OCI-LY7 (cell line): ENCODE data around the gene HUNK. TPM values are rescaled to one million over a fixed set of nuclear protein-coding genes. Genes with fewer than 3 reads are reported as not detected.

Source experiments
- BruUV-seq: library from RNA; stranded (reverse); fragments of 400-500 nt; replicated peaks from 2 replicates; lab custom pipeline; 2021; lab: Mats Ljungman, UMichigan
- CTCF ChIA-PET: fragments of 300-600 bp; sonication (Branson Sonifier 250); formaldehyde crosslinking; loops from one replicate; lab custom pipeline; 2022; ENCODE audit warnings: antibody characterized with exemption; ENCODE audit not compliant: unreplicated experiment; lab: Charles Lee
- POLR2A ChIA-PET: fragments of 300-600 bp; sonication (Branson Sonifier 250); formaldehyde crosslinking; loops from one replicate; lab custom pipeline; 2022; ENCODE audit warnings: antibody characterized with exemption; lab: Charles Lee
- DNase-seq: peaks from one replicate; pipeline ENCODE4 v3.0.0-alpha.2; 2015; ENCODE audit warnings: low spot score
- H2AFZ ChIP-seq: fragments of 200-600 bp; sonication (generic), shearing (Covaris generic); 2 replicates; pipeline ENCODE4 v1.6.1; 2014; ENCODE audit warnings: mild to moderate bottlenecking, antibody characterized with exemption, low read length, moderate library complexity
- H3K27ac ChIP-seq: fragments of 200-600 bp; sonication (generic); 2 replicates; pipeline ENCODE4 v1.5.1; 2014; ENCODE audit warnings: mixed run types, low read depth, mild to moderate bottlenecking, moderate library complexity, low read length, inconsistent platforms; ENCODE audit not compliant: poor library complexity, severe bottlenecking
- H3K36me3 ChIP-seq: fragments of 200-600 bp; sonication (generic); 2 replicates; pipeline ENCODE4 v1.6.1; 2014; ENCODE audit warnings: mild to moderate bottlenecking, antibody characterized with exemption, low read length, moderate library complexity, mixed read lengths; ENCODE audit not compliant: insufficient read depth
- H3K4me1 ChIP-seq: fragments of 200-600 bp; sonication (generic); 2 replicates; pipeline ENCODE4 v1.5.1; 2014; ENCODE audit warnings: mild to moderate bottlenecking, low read length; ENCODE audit not compliant: insufficient read depth, poor library complexity, severe bottlenecking
- H3K4me2 ChIP-seq: fragments of 200-600 bp; sonication (generic); 2 replicates; pipeline ENCODE4 v1.6.1; 2014; ENCODE audit warnings: mild to moderate bottlenecking, low read length
- H3K4me3 ChIP-seq: fragments of 200-600 bp; sonication (generic); 2 replicates; pipeline ENCODE4 v1.5.1; 2014; ENCODE audit warnings: mild to moderate bottlenecking, low read depth, low read length; ENCODE audit not compliant: poor library complexity, severe bottlenecking
- H3K79me2 ChIP-seq: fragments of 200-600 bp; sonication (generic); 2 replicates; pipeline ENCODE4 v1.6.1; 2016; ENCODE audit warnings: low read depth, mild to moderate bottlenecking, low read length, moderate library complexity, mixed read lengths; ENCODE audit not compliant: insufficient read depth
- H3K9me2 ChIP-seq: fragments of 200-600 bp; sonication (generic); 2 replicates; pipeline ENCODE4 v1.6.1; 2016; ENCODE audit warnings: mild to moderate bottlenecking, low read length, mixed read lengths; ENCODE audit not compliant: insufficient read depth
- H3K9me3 ChIP-seq: fragments of 200-600 bp; sonication (generic); 2 replicates; pipeline ENCODE4 v1.6.1; 2014; ENCODE audit warnings: mild to moderate bottlenecking, mixed run types, low read length, mixed read lengths
- H4K20me1 ChIP-seq: fragments of 200-600 bp; sonication (generic); 2 replicates; pipeline ENCODE4 v1.6.1; 2014; ENCODE audit warnings: mild to moderate bottlenecking, antibody characterized with exemption, low read length, moderate library complexity, mixed read lengths; ENCODE audit not compliant: insufficient read depth
- EZH2phosphoT487 ChIP-seq: fragments of 200-600 bp; sonication (generic); IDR thresholded peaks from 2 replicates; pipeline ENCODE4 v1.6.1; 2018; ENCODE audit warnings: low read depth, borderline replicate concordance, mild to moderate bottlenecking, mixed run types, antibody characterized with exemption, low read length, moderate library complexity, mixed read lengths
- intact Hi-C: fragments of 100-400 bp; cut with micrococcal nuclease; formaldehyde crosslinking; loops from one replicate; pipeline ENCODE4 v1.10.0; 2022; ENCODE audit not compliant: unreplicated experiment
- total RNA-seq, 2 experiments: library from RNA; depleted of rRNA in 1 of 2; stranded (reverse); fragments of >200 nt in 1 of 2; shearing (Covaris generic) in 1 of 2; gene quantifications; 2 replicates each; pipeline ENCODE4 v1.2.3, GENCODE V29; 2014 to 2022
- TF ChIP-seq, protein P1 (sequence below): fragments of 200-600 bp; sonication (generic); conservative IDR thresholded peaks from 2 replicates; pipeline ENCODE4 v1.5.1; 2014; ENCODE audit warnings: mild to moderate bottlenecking, antibody characterized with exemption, low read length, moderate library complexity, mixed read lengths

HUNK gene
- total RNA-seq, 2 experiments from 2014 or later = 0.35 to 5.5 TPM

DNA sequence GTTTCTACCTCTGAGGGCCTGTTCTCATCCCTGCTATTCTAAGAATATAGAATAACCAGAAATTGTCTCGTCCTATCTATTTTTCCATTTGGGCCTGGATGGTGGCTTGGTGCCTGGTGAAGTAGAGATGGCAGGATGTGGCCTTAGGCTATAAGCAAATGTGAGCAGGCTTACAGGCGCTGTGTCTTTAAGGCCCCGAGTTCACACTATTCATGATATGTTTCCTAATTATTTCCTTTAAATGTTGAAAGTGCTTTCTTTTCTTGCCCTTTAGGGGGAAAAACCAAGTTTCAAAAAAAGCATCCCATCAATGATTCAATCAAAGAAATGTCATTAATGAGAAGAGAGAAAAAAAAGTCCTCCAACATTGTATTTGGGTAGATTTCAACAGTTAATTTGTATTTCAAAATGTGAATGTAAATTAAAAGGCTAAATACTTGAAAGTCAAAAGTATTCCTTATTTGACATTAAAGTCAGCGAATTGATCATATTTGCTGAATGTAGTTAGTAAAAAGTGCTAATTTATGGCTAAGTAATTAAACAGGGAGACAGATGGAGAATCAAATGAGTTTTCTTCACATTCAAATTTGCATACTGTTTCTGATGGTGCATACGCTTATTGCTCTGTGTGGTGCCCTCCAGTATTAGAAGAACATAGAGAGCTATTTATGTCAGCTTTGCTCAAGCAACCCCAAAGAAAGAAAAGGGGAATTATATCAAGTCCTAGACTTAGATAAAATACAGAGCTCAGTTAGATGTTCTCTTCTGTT, 34.0 kb upstream of the HUNK start:
- Histone ChIP-seq H3K9me3 (no peaks in the 10 kb centered on the region), H2AFZ (no peak overlapping the region), H3K79me2 (no peaks in the 10 kb centered on the region), H3K9me2 (no peaks in the 10 kb centered on the region), H3K4me3 (no peak overlapping the region), H3K27ac (no peak overlapping the region), H3K4me2 (no peak overlapping the region), H3K4me1 (peaks cover 4% of the 10 kb centered on the region), H3K36me3 (no peaks in the 10 kb centered on the region), H4K20me1 (no peaks in the 10 kb centered on the region)
- ChIA-PET CTCF (no interaction called here), POLR2A (interaction anchor here (0.5 kb wide), 1 partner anchor 291 kb away, joined by 3 read pairs; no protein-coding TSS in a partner anchor)
- TF ChIP-seq EZH2phosphoT487 = no peak
- TF ChIP-seq, protein P1, sequence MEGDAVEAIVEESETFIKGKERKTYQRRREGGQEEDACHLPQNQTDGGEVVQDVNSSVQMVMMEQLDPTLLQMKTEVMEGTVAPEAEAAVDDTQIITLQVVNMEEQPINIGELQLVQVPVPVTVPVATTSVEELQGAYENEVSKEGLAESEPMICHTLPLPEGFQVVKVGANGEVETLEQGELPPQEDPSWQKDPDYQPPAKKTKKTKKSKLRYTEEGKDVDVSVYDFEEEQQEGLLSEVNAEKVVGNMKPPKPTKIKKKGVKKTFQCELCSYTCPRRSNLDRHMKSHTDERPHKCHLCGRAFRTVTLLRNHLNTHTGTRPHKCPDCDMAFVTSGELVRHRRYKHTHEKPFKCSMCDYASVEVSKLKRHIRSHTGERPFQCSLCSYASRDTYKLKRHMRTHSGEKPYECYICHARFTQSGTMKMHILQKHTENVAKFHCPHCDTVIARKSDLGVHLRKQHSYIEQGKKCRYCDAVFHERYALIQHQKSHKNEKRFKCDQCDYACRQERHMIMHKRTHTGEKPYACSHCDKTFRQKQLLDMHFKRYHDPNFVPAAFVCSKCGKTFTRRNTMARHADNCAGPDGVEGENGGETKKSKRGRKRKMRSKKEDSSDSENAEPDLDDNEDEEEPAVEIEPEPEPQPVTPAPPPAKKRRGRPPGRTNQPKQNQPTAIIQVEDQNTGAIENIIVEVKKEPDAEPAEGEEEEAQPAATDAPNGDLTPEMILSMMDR = no peak
- BruUV-seq = no TSS peak
- DNase-seq = no peak
- intact Hi-C loops = no loop called here

DNA sequence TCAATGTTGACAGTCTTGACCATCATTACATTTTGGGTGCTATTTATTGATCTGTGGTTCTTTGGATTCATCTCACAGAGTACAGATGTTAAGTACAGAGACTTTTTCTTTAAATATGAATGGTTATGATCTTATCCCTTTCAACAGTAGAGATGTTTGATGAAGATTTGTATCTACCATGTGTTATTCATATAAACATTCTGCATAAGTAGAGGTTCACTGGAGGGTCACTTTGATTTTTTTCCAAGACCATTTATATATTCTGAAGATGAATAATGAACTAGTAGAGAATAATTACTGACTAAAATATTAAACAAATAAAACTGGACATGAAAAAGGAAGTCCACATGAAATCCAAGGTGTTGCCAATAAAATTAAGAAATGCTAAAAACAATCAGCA, 28.6 kb upstream of the HUNK start:
- Histone ChIP-seq H3K79me2 (no peaks in the 10 kb centered on the region), H3K9me3 (no peaks in the 10 kb centered on the region), H3K36me3 (no peaks in the 10 kb centered on the region), H2AFZ (no peak overlapping the region), H3K9me2 (no peaks in the 10 kb centered on the region), H3K4me3 (no peak overlapping the region), H3K27ac (no peak overlapping the region), H3K4me2 (no peak overlapping the region), H4K20me1 (no peaks in the 10 kb centered on the region), H3K4me1 (no peaks in the 10 kb centered on the region)
- CTCF ChIA-PET = no interaction called here
- DNase-seq = no peak
- no peak for TF ChIP-seq EZH2phosphoT487
- TF ChIP-seq, protein P1 = no peak
- POLR2A ChIA-PET = no interaction called here
- intact Hi-C loops = no loop called here
- BruUV-seq = no TSS peak

DNA sequence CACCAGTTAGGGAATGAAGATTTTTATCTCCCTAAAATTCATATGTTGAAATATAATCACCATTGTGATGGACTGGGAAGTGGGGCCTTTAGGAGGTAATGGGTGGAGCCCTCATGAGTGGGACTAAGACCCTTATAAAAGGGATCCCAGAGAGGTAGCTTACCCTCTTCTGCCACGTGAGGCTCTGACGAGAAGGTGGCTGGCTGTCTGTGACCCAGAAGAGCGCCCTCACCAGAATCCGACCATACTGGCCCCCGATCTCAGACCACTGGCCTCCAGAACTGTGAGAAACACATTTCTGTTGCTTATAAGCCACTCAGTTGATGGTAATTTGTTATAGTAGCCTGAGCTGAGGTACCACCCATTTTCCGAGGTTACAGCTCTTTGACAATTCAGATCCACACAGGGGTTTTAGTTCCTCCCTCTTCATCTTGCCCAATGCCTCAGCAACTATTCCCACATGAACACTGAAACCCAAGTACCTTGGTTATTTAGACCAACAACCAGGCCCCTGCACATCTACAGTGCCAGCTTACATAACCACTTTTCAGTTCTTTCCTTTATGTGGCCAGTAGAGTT, 27.6 kb upstream of the HUNK start:
- H3K36me3 ChIP-seq = no peaks in the 10 kb centered on the region
- H3K9me3 ChIP-seq = no peaks in the 10 kb centered on the region
- no peak overlapping the region for H2AFZ ChIP-seq
- H3K79me2 ChIP-seq = no peaks in the 10 kb centered on the region
- no peaks in the 10 kb centered on the region for H3K4me1 ChIP-seq
- H3K4me3 ChIP-seq = no peak overlapping the region
- no peaks in the 10 kb centered on the region for H3K9me2 ChIP-seq
- no peak overlapping the region for H3K4me2 ChIP-seq
- DNase-seq = no peak
- intact Hi-C loops = no loop called here
- ChIA-PET CTCF (no interaction called here), POLR2A (interaction anchor here (0.5 to 0.8 kb wide), 3 partner anchors 13 to 423 kb away, joined by 3 to 4 read pairs (median 4); no protein-coding TSS in a partner anchor)
- no peak overlapping the region for H3K27ac ChIP-seq
- no peak for TF ChIP-seq EZH2phosphoT487
- TF ChIP-seq, protein P1 = no peak
- BruUV-seq = no TSS peak
- H4K20me1 ChIP-seq = no peaks in the 10 kb centered on the region
